KMS-11 (cell line): ENCODE measurements around the gene SDK2.

Experiments
- H2AFZ ChIP-seq: fragments of 200-600 bp; sonication (generic); 2 replicates; pipeline ENCODE4 v1.6.1; 2016; ENCODE audit warnings: antibody characterized with exemption, mixed run types, low read depth
- H3K27ac ChIP-seq: fragments of 200-600 bp; sonication (generic); 2 replicates; pipeline ENCODE4 v1.6.1; 2016; ENCODE audit warnings: mild to moderate bottlenecking, mixed run types
- H3K27me3 ChIP-seq: fragments of 200-600 bp; sonication (generic); 2 replicates; pipeline ENCODE4 v1.6.1; 2017; ENCODE audit warnings: mild to moderate bottlenecking, low read depth, mixed run types, moderate library complexity; ENCODE audit not compliant: insufficient read depth
- H3K36me3 ChIP-seq: fragments of 200-600 bp; sonication (generic); 2 replicates; pipeline ENCODE4 v1.6.1; 2017; ENCODE audit warnings: mild to moderate bottlenecking, mixed run types; ENCODE audit not compliant: insufficient read depth
- H3K4me1 ChIP-seq: fragments of 200-600 bp; sonication (generic); 2 replicates; pipeline ENCODE4 v1.6.1; 2016; ENCODE audit warnings: mild to moderate bottlenecking, low read depth, mixed run types; ENCODE audit not compliant: poor library complexity, severe bottlenecking
- H3K4me2 ChIP-seq: fragments of 200-600 bp; sonication (generic); 2 replicates; pipeline ENCODE4 v1.7.0; 2016; ENCODE audit warnings: mild to moderate bottlenecking, mixed run types
- H3K4me3 ChIP-seq: fragments of 200-600 bp; sonication (generic); IDR thresholded peaks from 2 replicates; pipeline ENCODE4 v1.6.1; 2017; ENCODE audit warnings: low read depth, low read length, mixed read lengths; ENCODE audit not compliant: insufficient read depth
- H3K79me2 ChIP-seq: fragments of 200-600 bp; sonication (generic); 2 replicates; pipeline ENCODE4 v1.6.1; 2016; ENCODE audit warnings: low read depth, mixed run types; ENCODE audit not compliant: insufficient read depth
- H3K9ac ChIP-seq: fragments of 200-600 bp; sonication (generic); 2 replicates; pipeline ENCODE4 v1.6.1; 2016; ENCODE audit warnings: mild to moderate bottlenecking, mixed run types
- H4K20me1 ChIP-seq: fragments of 200-600 bp; sonication (generic); 2 replicates; pipeline ENCODE4 v1.6.1; 2016; ENCODE audit warnings: mild to moderate bottlenecking, mixed run types; ENCODE audit not compliant: insufficient read depth
- CTCF ChIP-seq: fragments of 200-600 bp; sonication (generic); conservative IDR thresholded peaks from 2 replicates; pipeline ENCODE4 v1.6.1; 2017; ENCODE audit warnings: low read depth, mild to moderate bottlenecking, antibody characterized with exemption, low read length, moderate library complexity, mixed read lengths

SDK2 gene

GRCh38 chr17:73356561-73357170, 287.6 kb downstream of the SDK2 start:
- TF ChIP-seq CTCF: no peak
- H3K27ac ChIP-seq: no peak overlapping the region
- peaks cover 11% of the 10 kb centered on the region for H3K4me1 ChIP-seq

DNA sequence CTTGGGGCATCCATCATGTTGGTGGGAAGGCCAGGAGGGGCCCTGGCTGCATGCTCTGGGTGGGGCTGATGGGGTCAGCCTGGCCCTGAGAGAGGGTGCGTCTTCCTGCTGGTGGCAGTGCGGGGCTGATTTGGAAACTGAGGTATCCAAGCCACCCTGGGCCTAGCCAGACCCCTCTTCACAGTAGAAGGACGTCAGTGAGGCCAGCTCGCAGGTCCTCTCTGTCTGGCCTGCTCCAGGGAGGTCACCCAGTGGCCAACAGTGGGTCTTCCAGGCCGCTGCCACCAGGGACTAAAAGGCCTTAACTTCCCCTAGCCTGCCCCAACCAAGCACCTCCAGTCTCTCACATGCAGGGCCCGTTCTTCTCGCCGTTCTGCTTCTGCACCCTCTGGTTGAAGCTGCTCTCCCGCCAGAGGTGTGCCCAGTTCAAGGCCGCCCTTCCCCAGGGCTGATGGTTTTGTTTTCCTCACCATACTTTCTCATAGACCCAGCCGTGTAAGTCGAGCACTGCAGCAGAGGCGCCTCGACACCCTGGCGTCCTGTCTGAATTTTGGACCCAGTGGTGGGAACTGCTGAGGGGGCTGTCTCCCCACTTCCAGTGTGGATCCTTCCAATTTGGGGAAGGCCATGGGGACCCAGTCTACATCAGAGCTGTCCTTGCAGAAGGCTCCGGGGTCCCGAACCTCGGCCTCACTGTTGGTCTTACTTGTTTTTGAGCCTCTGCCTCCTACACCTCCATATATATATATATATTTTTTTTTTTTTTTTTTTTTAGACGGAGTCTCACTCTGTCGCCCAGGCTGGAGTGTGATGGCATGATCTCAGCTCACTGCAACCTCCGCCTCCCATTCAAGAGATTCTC, 289.6 kb downstream of the SDK2 start:
- Histone ChIP-seq H3K27me3 (no peaks in the 10 kb centered on the region; the same call in 1 of the 2 replicates), H3K27ac (no peak overlapping the region)
- no peak for TF ChIP-seq CTCF

More at GRCh38 chr17:73356561-73357170, 287.6 kb downstream of the SDK2 start:
- Histone ChIP-seq H4K20me1 (no peaks in the 10 kb centered on the region), H3K79me2 (no peaks in the 10 kb centered on the region), H3K4me2 (no peak overlapping the region), H2AFZ (no peak overlapping the region), H3K9ac (no peak overlapping the region), H3K36me3 (no peaks in the 10 kb centered on the region), H3K27me3 (no peaks in the 10 kb centered on the region; the same call in 1 of the 2 replicates), H3K4me3 (no peak overlapping the region)

GRCh38 chr17:73352261-73352660, 292.0 kb downstream of the SDK2 start:
- Histone ChIP-seq H3K9ac (no peak overlapping the region), H4K20me1 (no peaks in the 10 kb centered on the region), H3K27me3 (no peaks in the 10 kb centered on the region; the same call in 1 of the 2 replicates), H3K27ac (no peak overlapping the region), H2AFZ (no peak overlapping the region), H3K4me3 (no peak overlapping the region), H3K36me3 (no peaks in the 10 kb centered on the region), H3K79me2 (no peaks in the 10 kb centered on the region), H3K4me2 (no peak overlapping the region), H3K4me1 (no peaks in the 10 kb centered on the region)
- TF ChIP-seq CTCF: no peak

More for the DNA sequence above, 289.6 kb downstream of the SDK2 start:
- Histone ChIP-seq H3K9ac (no peak overlapping the region), H4K20me1 (no peaks in the 10 kb centered on the region), H3K36me3 (no peaks in the 10 kb centered on the region), H3K79me2 (no peaks in the 10 kb centered on the region), H3K4me1 (no peaks in the 10 kb centered on the region), H3K4me3 (no peak overlapping the region), H2AFZ (no peak overlapping the region), H3K4me2 (no peak overlapping the region)

GRCh38 chr17:73351764-73352163, 292.5 kb downstream of the SDK2 start:
- Histone ChIP-seq H3K4me1 (no peaks in the 10 kb centered on the region), H3K4me2 (no peak overlapping the region), H3K27ac (no peak overlapping the region), H3K9ac (no peak overlapping the region), H3K27me3 (no peaks in the 10 kb centered on the region; the same call in 1 of the 2 replicates), H4K20me1 (no peaks in the 10 kb centered on the region), H3K79me2 (no peaks in the 10 kb centered on the region), H3K36me3 (no peaks in the 10 kb centered on the region), H3K4me3 (no peak overlapping the region), H2AFZ (no peak overlapping the region)
- no peak for TF ChIP-seq CTCF
